Measurements from ENCODE around the gene IRF4. TPM values are rescaled to one million over a fixed set of nuclear protein-coding genes. Genes with fewer than 3 reads are reported as not detected.
"Not testable (repeated sequence)": the region's sequence is repeated elsewhere in the genome, so short reads cannot be mapped to it uniquely, and the experiment has no call there.

Gene IRF4
- polyA plus RNA-seq, 3 donors = 0.26 to 0.55 (median 0.36) TPM

- DNase-seq = no peak
These were observed 25.7 kb upstream of the IRF4 start for GRCh38 chr6:365835-366234.

GRCh38 chr6:366389-367297 is 24.9 kb upstream of the IRF4 start:
- DNase-seq = no peak

- DNase-seq = no peak
These were observed 24.2 kb upstream of the IRF4 start for GRCh38 chr6:367298-367794.

DNA sequence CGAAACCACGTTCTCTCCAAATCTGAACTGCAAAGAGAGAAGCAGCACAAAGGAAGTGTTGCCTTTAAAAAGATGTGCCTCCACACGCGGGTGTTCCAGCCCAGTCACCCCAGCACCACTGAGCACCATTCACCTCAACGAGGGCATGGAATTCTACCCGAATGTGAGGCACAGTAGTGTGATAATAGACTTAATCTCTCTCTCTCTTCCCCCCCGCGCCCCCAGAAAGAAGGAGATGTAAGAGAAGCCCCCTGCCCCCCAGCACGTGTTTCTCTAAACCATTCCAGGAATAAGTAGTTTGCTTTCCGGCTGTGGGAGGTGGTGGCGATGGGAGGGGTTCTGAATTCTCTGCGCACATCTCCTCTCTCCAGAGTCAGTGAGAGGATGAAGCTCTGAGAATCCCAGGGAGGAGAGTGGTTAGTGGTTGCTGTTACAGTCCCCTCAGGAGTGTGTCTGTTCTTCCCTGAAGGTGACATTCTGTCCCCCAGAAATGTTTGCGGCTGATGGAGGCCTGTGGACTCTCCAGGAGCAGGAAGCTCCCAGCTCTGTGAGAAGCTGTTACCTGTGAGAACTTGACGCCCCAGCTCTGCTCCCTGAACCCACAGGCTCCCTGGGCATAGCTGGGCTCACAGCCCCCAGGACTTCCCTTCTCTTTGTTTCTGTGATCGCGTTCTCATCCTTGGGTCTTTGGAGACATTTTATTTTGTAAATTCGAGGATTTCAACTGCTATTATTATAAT is 23.5 kb upstream of the IRF4 start:
- DNase-seq = no peak

- no peak for DNase-seq
These were observed 21.8 kb upstream of the IRF4 start for GRCh38 chr6:369559-370431.

DNA sequence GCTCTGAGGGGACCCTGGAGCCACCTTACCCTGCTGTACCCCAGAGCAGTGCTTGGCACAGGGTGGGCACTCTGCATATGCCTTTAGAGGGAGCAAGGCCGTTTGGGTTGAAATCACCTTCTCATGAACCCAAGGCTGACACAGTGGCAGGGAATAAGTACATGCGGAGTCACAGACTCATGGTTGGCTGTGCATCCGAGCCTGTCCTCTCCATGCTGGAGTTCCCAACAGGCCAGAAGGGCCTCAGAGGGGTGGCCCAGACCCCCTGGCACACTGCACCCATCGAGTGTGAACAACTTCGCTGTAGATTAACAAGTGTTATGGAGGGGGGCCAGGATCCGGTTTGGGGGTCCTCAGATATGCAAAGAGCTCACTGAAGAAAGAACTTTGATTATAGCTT is 21.0 kb upstream of the IRF4 start:
- no peak for DNase-seq

- not testable (repeated sequence) for DNase-seq
These were observed 19.7 kb upstream of the IRF4 start for GRCh38 chr6:371851-372250.

GRCh38 chr6:372336-372911 is 19.1 kb upstream of the IRF4 start:
- no peak for DNase-seq

DNA sequence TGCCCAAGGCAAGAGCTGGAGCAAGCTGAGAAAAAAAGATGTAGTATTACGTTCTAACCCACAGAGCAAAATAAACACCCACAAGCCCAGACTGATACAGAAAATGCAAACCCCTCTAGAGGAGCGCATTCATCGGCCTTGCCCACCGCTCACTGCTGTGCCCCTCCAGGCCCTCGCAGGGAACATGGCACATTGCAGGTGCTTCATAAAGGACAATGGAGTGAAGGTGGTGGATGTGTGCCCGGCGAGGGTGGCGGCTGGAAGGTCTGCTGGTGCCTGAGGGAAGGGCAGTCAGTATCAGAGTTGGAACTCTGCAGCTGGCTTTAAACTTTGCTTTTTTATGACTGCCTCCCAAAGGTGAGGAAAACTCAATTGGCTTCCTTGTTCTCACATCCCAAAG is 18.5 kb upstream of the IRF4 start:
- no peak for DNase-seq

- no peak for DNase-seq
These were observed 17.5 kb upstream of the IRF4 start for GRCh38 chr6:373773-374724.

DNA sequence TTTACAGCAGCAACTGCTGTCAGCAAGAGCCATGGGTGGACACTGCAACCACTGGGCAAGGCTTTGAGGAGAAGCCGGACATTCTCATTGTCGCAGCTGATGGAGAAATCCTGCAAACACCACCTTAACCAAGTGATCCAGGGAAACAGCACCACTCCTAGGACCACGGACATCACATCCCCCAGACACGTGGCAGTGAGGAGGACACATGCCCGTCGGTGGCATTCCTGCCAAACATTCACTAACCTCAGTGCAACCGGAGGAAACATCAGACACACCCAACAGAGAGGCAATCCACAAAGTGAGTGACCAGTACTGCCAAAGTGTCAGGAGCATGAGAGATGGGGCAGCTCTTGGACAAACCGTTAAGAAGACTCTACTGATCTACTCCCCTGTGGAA is 16.6 kb upstream of the IRF4 start:
- DNase-seq = no peak

GRCh38 chr6:376827-377640 is 14.5 kb upstream of the IRF4 start:
- no peak for DNase-seq

DNA sequence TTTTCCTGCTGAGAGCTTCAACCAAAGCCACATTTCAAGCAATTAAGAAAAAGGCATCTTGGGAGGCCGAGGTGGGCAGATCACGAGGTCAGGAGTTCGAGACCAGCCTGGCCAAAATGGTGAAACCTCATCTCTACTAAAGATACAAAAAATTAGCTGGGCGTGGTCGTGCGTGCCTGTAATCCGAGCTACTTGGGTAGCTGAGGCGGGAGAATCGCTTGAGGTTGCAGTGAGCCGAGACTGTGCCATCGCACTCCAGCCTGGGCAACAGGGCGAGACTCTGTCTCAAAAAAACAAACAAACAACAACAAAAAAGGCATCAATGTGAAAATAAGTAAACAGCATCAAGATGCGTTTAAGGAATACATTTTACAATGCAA is 13.9 kb upstream of the IRF4 start:
- DNase-seq = not testable (repeated sequence)

DNA sequence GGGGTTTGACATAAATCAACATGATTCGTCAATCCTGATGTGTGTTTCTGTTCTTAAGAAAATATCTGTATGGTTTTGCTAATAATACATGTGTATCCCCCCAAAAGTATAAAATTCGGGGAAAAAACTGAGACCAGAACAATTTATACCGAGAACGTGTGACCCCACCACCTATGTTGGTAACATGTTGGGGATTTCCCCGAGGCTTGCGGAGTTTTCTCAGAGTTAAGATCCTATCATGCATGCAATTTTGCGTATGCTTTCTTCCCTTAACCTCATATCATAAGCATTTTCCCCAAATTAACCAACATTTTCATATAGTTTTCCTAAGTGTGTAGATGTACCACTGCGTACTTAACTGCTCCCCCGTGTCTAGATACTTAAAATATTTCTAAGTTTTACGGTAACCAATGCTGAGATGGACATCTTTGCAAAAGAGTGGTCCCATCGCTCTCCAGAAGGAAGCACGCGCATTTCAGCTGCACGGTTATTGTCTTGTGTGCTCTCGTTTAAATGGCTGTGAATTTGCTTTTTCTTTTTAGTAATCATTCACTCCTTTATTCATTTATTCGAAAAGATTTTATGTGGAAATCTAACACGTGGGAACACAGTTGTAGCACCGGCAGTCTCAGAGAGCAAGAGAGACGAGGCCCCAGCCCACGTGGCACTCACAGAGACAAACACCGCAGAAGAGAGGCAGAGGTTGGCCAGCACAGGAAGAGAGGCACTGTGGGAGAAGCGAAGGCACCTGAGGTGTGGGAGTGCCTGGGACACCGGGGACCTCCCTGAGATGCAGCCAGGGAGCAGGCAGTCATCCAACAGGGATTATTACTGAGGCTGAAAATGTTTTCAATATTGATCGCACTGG is 13.2 kb upstream of the IRF4 start:
- no peak for DNase-seq

DNA sequence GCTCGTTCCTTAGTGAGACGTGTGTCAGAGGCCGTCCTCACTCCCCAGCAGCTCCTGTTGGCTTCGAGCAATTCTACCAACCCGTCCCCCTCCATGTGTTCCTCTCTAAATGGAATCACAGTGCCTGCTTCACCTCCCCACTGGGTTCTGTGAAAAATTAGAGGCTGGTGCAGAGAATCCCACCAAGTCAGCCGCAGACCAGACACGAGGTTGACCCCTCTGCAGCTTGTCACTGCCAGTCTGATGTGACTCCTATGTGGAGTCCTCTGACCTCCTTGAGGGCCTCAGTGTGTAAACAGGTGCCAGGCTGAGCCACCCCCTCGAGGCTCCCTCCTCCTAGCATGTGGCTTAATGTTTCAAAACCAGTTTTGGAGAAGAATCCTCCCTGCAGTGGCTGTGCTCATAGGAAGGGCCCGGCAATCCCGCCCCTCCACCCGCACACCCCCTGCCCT is 12.6 kb upstream of the IRF4 start:
- no peak for DNase-seq

GRCh38 chr6:379410-380181 is 12.0 kb upstream of the IRF4 start:
- no peak for DNase-seq
